Sciatic nerve (tissue), 2 donors: Measurements from ENCODE around the gene PPP2R5A. TPM values are rescaled to one million over a fixed set of nuclear protein-coding genes. Genes with fewer than 3 reads are reported as not detected.
"Not testable (repeated sequence)": the region's sequence is repeated elsewhere in the genome, so short reads cannot be mapped to it uniquely, and the experiment has no call there.

Source experiments
- ATAC-seq: fragments of 200-7000 bp; cut with Tn5 transposase; one replicate; pipeline ENCODE4 v1.9.1; 2020; ENCODE audit warnings: mild to moderate bottlenecking, moderate library complexity
- DNase-seq: peaks from one replicate; pipeline ENCODE4 v3.0.0-alpha.2; 2020; ENCODE audit warnings: low spot score
- intact Hi-C: fragments of 100-400 bp; cut with DNase I; formaldehyde crosslinking; loops from one replicate; pipeline ENCODE4 v1.14.2; 2022
- total RNA-seq: library from RNA; stranded (reverse); fragmentation: NEBNext Ultra II Directional; extraction: Animal tissue kit (Norgen Biotek cat#: 25700); gene quantifications from one replicate; pipeline ENCODE4 v1.2.1, GENCODE V29; 2021
- donor health status: DM: no; HTN: no; CAD: no.
- donor health status: DM: no; HTN: no; CAD: no.

The PPP2R5A gene
- total RNA-seq, 1 donor from 2014 or later, result 39.1 TPM

GRCh38 chr1:212381397-212382035, 96.3 kb downstream of the PPP2R5A start:
- intact Hi-C loops, result no loop called here
- ATAC-seq, result no peak
- DNase-seq, result no peak

GRCh38 chr1:212386029-212386428, 100.8 kb downstream of the PPP2R5A start:
- DNase-seq (no peak), ATAC-seq (no peak)
- intact Hi-C loops, result no loop called here

GRCh38 chr1:212388985-212389716, 103.9 kb downstream of the PPP2R5A start:
- intact Hi-C loops, result no loop called here

GRCh38 chr1:212395678-212396437, 110.6 kb downstream of the PPP2R5A start:
- DNase-seq, intact Hi-C loops, ATAC-seq: not testable (repeated sequence)

More at GRCh38 chr1:212388985-212389716, 103.9 kb downstream of the PPP2R5A start:
- no peak for DNase-seq
- no peak for ATAC-seq

GRCh38 chr1:212396638-212397037, 111.4 kb downstream of the PPP2R5A start:
- ATAC-seq (no peak), DNase-seq (no peak)
- intact Hi-C loops, result no loop called here

GRCh38 chr1:212397171-212397570, 112.0 kb downstream of the PPP2R5A start:
- DNase-seq (no peak), ATAC-seq (no peak)
- intact Hi-C loops, result no loop called here

- DNase-seq (no peak), ATAC-seq (no peak)
- intact Hi-C loops, result no loop called here
Measured at GRCh38 chr1:212401042-212401441, 115.8 kb downstream of the PPP2R5A start.

- ATAC-seq (no peak), DNase-seq (no peak)
- intact Hi-C loops, result no loop called here
Measured at GRCh38 chr1:212401838-212402582, 116.8 kb downstream of the PPP2R5A start.

GRCh38 chr1:212402666-212403321, 117.6 kb downstream of the PPP2R5A start:
- DNase-seq, result no peak
- intact Hi-C loops, result no loop called here
- no peak for ATAC-seq

GRCh38 chr1:212410231-212410820, 125.1 kb downstream of the PPP2R5A start:
- intact Hi-C loops, result no loop called here
- ATAC-seq (no peak), DNase-seq (no peak)

Other genes starting within 250 kb of the PPP2R5A start
- gene INTS7, start 249.9 kb upstream of the PPP2R5A start, total RNA-seq, result 10.4 TPM
- 0.71 TPM for gene DTL, start 249.7 kb upstream of the PPP2R5A start, total RNA-seq
- 6.7 TPM for gene PACC1, start 129.5 kb downstream of the PPP2R5A start, total RNA-seq
- gene NENF, start 147.5 kb downstream of the PPP2R5A start, total RNA-seq, result 65.8 TPM